GM19025 (cell line): ENCODE measurements around the gene RTL3.
"Not testable (repeated sequence)": the region's sequence is repeated elsewhere in the genome, so short reads cannot be mapped to it uniquely, and the experiment has no call there.

Source experiments
- ATAC-seq: cut with Tn5 transposase; IDR thresholded peaks from one replicate; pipeline ENCODE4 v1.9.1; 2021; ENCODE audit warnings: mild to moderate bottlenecking, low read depth, moderate library complexity; ENCODE audit not compliant: unreplicated experiment

RTL3 gene, protein sequence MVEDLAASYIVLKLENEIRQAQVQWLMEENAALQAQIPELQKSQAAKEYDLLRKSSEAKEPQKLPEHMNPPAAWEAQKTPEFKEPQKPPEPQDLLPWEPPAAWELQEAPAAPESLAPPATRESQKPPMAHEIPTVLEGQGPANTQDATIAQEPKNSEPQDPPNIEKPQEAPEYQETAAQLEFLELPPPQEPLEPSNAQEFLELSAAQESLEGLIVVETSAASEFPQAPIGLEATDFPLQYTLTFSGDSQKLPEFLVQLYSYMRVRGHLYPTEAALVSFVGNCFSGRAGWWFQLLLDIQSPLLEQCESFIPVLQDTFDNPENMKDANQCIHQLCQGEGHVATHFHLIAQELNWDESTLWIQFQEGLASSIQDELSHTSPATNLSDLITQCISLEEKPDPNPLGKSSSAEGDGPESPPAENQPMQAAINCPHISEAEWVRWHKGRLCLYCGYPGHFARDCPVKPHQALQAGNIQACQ

GRCh38 chrX:78658845-78659744, at the start of gene RTL3:
Gene RTL3, minus strand, starts transcription at chrX:78659328. Its CDS starts 908 bp downstream, at chrX:78658420.
- ATAC-seq: no peak

DNA sequence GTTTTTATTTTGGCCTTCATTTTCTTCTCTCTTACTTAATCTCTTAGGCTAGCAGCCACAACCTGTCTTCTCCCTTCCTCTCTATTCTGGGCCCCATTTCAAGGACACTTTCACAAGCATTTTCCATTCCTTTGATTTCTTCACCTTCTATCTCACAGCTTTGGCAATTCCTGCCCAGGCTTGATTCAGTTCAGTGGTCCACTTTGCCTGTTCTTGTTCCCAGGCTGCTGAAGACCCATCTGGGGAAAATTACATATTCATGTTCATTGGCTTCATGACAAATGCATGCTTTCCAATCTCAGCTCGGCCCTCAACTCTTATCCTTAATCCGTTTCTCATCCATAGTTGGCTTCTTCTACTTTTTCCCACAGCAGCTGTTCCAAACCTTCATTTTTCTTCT, 49.7 kb upstream of the RTL3 start:
- no peak for ATAC-seq

- no peak for ATAC-seq
These were observed 49.1 kb upstream of the RTL3 start for GRCh38 chrX:78708262-78708661.

DNA sequence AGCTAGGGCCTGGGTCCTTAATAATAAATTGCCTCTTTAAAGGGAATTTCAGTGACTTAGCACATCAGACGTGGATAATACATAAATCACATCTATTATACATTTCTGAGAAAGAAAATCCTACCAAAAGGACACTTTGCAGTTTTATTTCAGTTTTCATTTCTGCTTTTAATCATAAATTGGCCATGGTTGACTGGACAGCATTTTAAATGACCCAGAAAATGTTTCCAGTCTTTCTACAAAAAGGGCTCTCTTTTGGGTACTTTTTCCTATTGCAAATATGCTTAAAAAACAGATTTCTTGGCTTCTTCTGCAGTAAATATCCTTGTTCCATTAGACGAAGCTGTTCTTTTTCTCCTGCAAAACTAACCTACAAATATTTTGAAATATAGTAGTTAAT, 46.9 kb upstream of the RTL3 start:
- ATAC-seq: no peak

GRCh38 chrX:78693536-78693935, 34.4 kb upstream of the RTL3 start:
- ATAC-seq: no peak

- no peak for ATAC-seq
These were observed 33.9 kb upstream of the RTL3 start for GRCh38 chrX:78693012-78693411.

GRCh38 chrX:78687586-78687985, 28.5 kb upstream of the RTL3 start:
- peak; percentile 97 for ATAC-seq

DNA sequence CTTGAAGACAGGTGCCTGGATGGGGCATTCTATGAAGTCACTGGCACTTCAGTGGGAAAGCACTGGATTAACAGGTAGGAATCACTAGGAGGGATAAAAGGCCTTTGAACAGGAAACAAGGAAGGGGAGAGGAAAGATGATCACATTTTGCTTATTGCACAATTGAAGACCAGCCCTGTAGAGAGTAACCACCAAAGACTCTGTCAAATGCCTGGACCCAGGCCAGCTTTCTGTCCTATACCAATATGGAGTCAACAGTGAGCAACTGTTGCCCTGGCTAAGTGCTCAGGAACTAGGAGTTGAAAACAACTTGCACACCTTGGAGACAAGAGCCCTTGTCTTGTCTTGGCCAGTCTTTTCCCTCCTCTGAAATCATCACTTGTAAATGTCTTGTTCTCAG, 14.1 kb upstream of the RTL3 start:
- no peak for ATAC-seq

DNA sequence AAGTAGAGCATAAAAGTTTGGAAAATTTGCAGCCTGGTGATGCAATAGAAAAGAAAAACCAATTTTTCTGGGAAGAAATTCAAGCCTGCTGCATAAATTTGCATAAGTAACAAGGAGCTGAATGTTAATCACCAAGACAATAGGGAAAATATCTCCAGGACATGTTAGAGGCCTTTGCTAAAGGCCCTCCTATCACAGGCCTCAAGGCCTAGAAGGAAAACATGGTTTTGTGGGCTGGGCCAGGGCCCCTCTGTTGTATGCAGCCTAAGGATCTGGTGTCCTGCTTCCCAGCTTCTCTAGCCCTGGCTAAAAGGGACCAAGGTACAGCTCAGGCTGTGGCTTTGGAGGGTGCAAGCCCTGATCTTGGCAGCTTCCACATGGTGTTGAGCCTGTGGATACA, 6.2 kb upstream of the RTL3 start:
- no peak for ATAC-seq

- no peak for ATAC-seq
These were observed 2.7 kb upstream of the RTL3 start for GRCh38 chrX:78661836-78662235.

DNA sequence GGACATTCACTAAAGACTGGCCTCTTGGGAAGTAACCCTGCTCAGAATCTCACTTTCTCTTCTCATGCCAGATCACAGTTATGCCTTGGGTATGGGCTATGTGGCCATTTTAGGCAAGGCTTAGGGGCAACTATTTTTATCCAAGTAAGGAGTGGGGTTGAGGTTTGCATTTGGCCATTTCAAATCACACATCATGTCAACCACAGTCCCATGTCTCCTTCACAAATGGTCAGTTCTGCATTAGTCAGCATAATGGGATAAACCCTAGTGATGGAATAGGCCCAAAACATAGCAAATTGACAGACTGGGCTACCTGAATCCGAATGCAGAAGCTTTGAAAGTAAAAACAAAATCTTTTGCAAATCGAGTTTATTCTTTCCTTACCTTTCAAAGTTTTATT, 827 bp upstream of the RTL3 start:
- ATAC-seq: no peak

DNA sequence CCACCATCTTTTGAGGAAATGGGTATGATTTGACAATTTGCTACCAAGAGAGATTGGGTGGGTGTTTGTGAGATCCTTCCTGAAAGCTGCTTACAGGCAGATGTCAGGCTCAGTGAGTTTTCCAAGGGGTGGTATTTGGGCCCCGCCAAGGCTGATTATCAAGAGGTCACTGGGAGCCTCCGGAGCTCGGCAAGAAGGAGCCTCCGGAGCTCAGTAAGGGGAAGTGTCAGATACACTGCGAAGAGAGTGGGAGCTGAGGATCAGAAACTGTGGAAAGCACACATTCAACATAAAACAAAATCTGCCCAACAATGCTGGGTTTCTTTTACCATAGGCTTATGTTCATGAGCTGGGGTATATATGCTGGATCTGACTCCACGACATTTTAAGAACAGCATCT, 714 bp downstream of the RTL3 start:
- no peak for ATAC-seq

- no peak for ATAC-seq
These were observed 3.5 kb downstream of the RTL3 start for GRCh38 chrX:78655642-78656041.

DNA sequence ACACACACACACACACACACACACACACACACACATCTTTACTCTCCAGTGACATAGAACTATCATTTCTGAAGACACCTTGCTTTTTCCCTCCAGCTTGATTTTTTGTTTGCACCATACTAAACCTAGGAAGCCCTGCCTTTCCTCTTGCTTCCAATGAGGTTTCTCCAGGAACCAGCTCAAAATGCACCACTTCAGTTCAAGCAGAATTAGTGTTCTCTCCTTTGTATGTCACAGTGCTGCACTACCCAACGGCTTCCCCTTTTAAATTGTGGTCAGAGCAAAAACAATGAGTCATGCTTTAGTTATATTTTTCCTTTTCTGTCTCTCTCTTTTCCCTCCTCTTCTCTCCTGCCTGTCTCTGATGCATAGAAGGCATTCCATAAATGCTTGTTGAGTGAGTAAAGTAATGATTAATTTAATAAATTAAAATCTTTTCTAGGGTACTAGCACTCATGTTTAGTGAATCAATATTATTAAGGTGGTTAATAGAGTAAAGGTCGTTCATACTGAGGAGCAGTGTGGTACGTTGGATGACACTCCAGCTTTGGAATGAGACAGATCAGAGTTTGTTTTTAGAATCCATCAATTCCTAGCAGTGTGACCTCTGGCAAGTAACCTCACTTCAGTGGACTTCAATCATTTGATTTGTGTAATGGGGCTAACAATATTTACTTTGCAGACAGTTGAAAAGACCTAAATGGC, 5.9 kb downstream of the RTL3 start:
- ATAC-seq: peak; percentile 50

DNA sequence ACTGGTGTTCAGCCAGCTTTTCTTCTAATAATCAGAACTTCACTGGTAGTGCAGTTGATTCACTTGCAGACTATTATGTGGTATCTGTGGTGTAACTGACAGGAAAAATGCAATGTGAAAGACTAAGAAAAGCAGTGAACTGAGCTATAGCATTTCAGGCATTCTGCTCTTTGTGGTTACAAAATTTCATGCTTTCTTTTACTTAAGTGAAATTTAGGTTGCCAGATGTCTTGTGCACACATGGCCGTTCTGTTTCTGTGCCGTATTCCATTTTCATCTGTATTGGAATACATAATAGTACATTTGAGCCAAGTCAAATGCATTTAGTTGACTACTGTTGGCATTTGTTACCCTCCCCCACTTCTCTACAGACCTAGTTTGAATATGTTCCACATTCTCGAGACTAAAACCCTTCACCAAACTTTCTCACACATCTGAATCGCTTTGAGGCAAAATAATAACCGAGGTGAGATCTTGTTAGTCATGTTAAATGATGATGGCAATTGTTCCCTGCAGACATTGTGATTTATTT, 8.2 kb downstream of the RTL3 start:
- ATAC-seq: peak; percentile 77

DNA sequence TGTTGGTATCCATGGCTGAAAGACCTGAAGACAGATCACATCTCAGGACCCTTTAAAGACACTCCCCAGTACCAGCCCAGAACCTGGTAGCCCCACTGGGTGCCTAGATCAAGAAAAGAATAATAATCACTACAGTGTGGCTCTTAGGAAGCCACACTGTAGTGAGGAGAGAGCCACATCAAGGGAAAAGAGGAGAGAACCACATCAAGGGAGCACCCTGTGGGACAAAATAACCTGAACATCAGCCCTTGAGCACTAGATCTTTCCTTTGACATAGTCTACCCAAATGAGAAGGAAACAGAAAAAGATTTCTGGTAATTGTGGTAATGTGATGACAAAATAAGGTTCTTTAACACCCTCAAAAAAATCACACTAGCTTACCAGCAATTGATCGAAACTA, 15.3 kb downstream of the RTL3 start:
- ATAC-seq: no peak

DNA sequence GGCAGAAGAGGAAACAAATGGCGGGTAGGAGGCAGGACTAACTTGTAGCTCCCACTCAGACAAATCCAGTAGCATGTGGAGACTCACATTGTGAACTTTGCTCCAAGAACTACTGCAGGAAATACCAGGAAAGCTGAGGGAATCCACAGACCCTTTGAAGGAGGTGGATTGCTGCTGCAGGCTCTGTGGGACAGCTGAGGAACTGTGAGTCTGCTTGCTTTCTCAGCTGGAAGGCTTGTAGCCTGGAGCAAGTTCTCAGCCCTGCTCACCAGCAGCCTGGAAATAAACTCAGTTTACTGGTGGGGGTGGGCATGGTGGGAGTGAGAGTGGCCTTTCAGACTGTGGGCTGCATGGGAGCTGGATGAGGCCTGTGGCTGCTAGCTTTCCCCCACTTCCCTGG, 16.0 kb downstream of the RTL3 start:
- no peak for ATAC-seq

DNA sequence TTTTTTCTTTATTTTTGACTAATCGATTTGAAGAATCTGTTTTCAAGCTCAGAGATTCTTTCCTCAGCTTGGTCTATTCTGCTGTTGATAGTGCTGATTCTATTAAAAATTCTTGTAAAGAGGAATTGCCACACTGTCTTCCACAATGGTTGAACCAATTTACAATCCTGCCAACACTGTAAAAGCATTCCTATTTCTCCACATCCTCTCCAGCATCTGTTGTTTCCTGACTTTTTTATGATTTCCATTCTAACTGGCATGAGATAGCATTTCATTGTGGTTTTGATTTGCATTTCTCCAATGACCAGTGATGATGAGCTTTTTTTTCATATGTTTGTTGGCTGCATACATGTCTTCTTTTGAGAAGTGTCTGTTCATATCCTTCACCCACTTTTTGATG, 23.0 kb downstream of the RTL3 start:
- not testable (repeated sequence) for ATAC-seq

- no peak for ATAC-seq
These were observed 33.9 kb downstream of the RTL3 start for GRCh38 chrX:78624962-78625909.

GRCh38 chrX:78624426-78624825, 34.7 kb downstream of the RTL3 start:
- no peak for ATAC-seq
